Measurements from ENCODE around the gene RTTN.

Gene RTTN

DNA sequence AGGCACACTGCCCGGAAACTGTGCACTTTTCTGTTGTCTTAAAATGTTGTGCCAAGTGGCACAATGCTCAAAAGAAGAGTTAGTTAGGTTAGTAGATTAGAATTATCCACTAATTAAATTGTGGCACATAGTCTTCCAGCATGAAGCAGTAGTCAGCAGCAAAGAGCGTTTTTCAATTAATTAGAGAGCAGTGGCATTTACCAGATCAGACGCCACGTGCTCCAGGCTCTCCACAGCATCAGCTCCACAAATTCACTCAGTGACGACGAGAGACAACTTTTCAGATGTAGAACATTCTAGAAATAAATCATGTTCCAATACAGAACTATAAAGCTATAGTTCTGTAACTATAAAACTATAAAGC, 16.4 kb upstream of the RTTN start:
- DNase-seq (ENCODE audit: low read depth), result no peak
- no peak overlapping the region for H3K4me3 ChIP-seq (ENCODE audit: low read depth, low read length)
- TF ChIP-seq CTCF (IDR thresholded peaks at IDR 0.05; ENCODE audit: control insufficient read depth, extremely low read depth, insufficient read depth), result no peak

DNA sequence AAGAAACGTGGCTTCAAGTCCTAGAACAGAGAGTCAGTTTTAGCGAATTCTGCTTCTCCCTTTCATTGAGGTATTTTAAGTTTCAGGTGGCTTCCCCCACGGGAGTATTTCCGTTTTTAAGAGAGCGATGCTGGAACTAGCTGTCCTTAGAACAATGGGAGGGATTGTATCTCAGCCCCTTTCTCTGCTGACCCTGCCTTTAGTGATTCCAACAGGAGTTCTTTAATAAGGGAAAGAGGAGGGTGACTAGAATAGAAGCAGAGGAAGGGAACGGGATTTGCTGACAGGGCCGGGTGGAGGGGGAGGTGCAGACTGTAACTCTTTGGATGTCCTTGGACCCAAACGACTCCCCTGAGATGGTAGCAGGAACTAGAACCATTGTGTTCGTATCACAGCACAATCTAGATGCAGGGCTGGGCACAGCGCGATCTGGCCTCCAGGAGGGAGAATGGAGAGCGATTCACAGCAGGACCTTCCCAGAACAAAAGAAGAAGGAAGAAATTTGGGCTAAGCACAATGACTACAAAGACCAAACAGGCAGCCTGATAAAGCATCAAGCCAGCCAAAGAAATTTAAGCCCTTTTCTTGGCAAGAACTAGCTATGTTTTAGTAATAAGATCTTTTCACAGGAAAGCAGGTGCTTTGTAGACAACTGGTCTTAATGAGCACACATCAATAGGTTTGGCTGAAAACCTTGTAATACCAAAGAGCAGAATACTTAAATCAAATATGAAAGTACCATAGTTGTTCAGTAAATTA, 15.8 kb upstream of the RTTN start:
- no peak for TF ChIP-seq CTCF (IDR thresholded peaks at IDR 0.05; ENCODE audit: control insufficient read depth, extremely low read depth, insufficient read depth)
- peak; percentile 56 for DNase-seq (ENCODE audit: low read depth)
- H3K4me3 ChIP-seq (ENCODE audit: low read depth, low read length), result no peak overlapping the region

GRCh38 chr18:70220628-70221027, 15.1 kb upstream of the RTTN start:
- DNase-seq (ENCODE audit: low read depth), result no peak
- no peak overlapping the region for H3K4me3 ChIP-seq (ENCODE audit: low read depth, low read length)
- TF ChIP-seq CTCF (IDR thresholded peaks at IDR 0.05; ENCODE audit: control insufficient read depth, extremely low read depth, insufficient read depth), result no peak

GRCh38 chr18:70219688-70220087, 14.2 kb upstream of the RTTN start:
- DNase-seq (ENCODE audit: low read depth), result no peak
- TF ChIP-seq CTCF (IDR thresholded peaks at IDR 0.05; ENCODE audit: control insufficient read depth, extremely low read depth, insufficient read depth), result no peak
- no peak overlapping the region for H3K4me3 ChIP-seq (ENCODE audit: low read depth, low read length)

DNA sequence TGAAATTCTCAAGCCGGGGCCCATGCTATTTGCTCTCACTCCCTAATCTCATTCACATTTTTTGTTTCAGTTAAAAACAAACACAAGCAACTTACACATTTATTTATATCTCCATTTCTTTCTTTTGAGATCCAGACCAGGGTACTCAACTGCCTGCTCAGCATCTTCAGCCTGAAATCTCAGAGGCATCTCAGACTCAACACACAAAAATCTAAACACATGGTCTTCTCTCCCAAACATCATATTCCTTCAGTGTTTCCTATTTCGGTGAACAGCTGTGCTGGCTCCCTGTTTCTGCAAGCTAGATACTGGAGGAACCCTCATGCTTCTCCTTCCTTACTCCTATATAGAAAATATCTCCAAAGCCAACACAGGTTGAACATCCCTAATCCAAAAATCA, 11.3 kb upstream of the RTTN start:
- no peak overlapping the region for H3K4me3 ChIP-seq (ENCODE audit: low read depth, low read length)
- DNase-seq (ENCODE audit: low read depth), result no peak
- TF ChIP-seq CTCF (IDR thresholded peaks at IDR 0.05; ENCODE audit: control insufficient read depth, extremely low read depth, insufficient read depth), result no peak

- no peak for DNase-seq (ENCODE audit: low read depth)
- no peak overlapping the region for H3K4me3 ChIP-seq (ENCODE audit: low read depth, low read length)
- no peak for TF ChIP-seq CTCF (IDR thresholded peaks at IDR 0.05; ENCODE audit: control insufficient read depth, extremely low read depth, insufficient read depth)
Measured at GRCh38 chr18:70207181-70207580, 1.7 kb upstream of the RTTN start.

- DNase-seq (ENCODE audit: low read depth), result no peak
- no peak overlapping the region for H3K4me3 ChIP-seq (ENCODE audit: low read depth, low read length)
- no peak for TF ChIP-seq CTCF (IDR thresholded peaks at IDR 0.05; ENCODE audit: control insufficient read depth, extremely low read depth, insufficient read depth)
Measured at GRCh38 chr18:70200286-70200685, 5.2 kb downstream of the RTTN start.
